ENCODE measurements around the gene LIPC.

LIPC gene

DNA sequence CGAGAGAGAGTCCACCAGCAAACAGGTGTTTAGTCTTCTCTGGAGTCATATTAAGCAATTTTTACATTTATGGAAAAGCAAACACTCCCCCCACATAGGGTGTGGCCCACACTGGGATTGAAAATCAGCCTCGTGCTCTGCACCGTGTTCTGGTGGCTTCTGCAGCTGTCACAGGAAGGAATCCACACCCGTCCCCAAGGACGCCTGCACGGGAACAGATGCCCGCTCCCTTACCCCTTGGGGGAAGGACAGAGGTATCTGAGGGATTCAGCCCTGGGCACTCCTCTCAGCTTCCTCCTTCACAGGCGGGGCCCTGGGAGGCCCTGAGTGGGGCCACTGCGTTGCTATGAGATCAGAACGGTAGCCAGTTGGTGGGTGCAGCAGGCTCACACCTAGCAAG lies 27.8 kb downstream of the LIPC start:
- H3K27ac ChIP-seq (ENCODE audit: low read depth, low read length) = no peak overlapping the region
- H3K4me3 ChIP-seq (ENCODE audit: low read depth in 1 of 2, low read length in 2 of 2) = no peak overlapping the region
- no peak overlapping the region for H3K9ac ChIP-seq (ENCODE audit: low read length)
- H3K4me1 ChIP-seq (ENCODE audit: insufficient read depth, low read length) = no peaks in the 10 kb centered on the region
- no peaks in the 10 kb centered on the region for H3K36me3 ChIP-seq (ENCODE audit: insufficient read depth, low read length)
- H3K9me3 ChIP-seq (ENCODE audit: low read length) = no peaks in the 10 kb centered on the region
- no peaks in the 10 kb centered on the region for H3K27me3 ChIP-seq (ENCODE audit: control insufficient read depth in 1 of 2, insufficient read depth in 2 of 2, low read length in 2 of 2)

DNA sequence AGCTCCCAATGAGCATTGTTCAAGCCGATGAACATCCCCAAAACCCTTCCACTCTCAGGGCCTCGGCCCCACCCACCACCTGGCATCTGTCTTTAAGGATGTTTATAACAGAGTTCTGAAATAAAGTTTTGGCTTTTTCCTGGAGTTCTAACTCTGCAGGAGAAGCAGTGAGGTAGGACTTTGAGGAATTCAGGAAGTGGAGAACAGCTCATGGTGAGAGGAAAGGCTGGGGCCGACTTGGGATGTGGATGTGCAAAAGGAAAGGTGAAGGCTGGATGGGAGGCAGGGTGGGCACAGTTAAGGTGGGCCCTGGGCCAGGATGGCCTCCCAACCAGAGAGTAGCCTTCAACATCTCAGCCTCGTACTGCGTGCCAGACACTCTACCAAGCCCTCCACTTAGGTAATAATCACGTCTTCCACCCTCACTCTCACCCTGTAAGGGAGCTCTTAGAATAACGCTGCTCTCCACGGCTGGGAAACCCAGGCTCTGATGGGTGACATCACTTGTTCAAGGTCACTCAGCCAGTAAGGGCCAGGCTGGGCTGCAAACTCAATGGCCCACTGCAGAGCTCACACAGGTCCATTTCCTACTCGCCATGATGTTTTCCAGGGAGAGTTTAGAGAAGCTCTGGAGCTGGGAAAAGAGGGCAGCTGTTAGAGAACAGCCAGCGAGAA lies 28.5 kb downstream of the LIPC start:
- H3K4me3 ChIP-seq (ENCODE audit: low read depth in 1 of 2, low read length in 2 of 2) = no peak overlapping the region
- no peak overlapping the region for H3K27ac ChIP-seq (ENCODE audit: low read depth, low read length)
- no peaks in the 10 kb centered on the region for H3K36me3 ChIP-seq (ENCODE audit: insufficient read depth, low read length)
- H3K9me3 ChIP-seq (ENCODE audit: low read length) = no peaks in the 10 kb centered on the region
- H3K9ac ChIP-seq (ENCODE audit: low read length) = no peak overlapping the region
- no peaks in the 10 kb centered on the region for H3K27me3 ChIP-seq (ENCODE audit: control insufficient read depth in 1 of 2, insufficient read depth in 2 of 2, low read length in 2 of 2)
- no peaks in the 10 kb centered on the region for H3K4me1 ChIP-seq (ENCODE audit: insufficient read depth, low read length)

GRCh38 chr15:58460872-58461271 lies 29.1 kb downstream of the LIPC start:
- Histone ChIP-seq H3K27ac (ENCODE audit: low read depth, low read length) (no peak overlapping the region), H3K9me3 (ENCODE audit: low read length) (no peaks in the 10 kb centered on the region), H3K9ac (ENCODE audit: low read length) (no peak overlapping the region), H3K27me3 (ENCODE audit: control insufficient read depth in 1 of 2, insufficient read depth in 2 of 2, low read length in 2 of 2) (no peaks in the 10 kb centered on the region), H3K36me3 (ENCODE audit: insufficient read depth, low read length) (no peaks in the 10 kb centered on the region), H3K4me1 (ENCODE audit: insufficient read depth, low read length) (no peaks in the 10 kb centered on the region), H3K4me3 (ENCODE audit: low read depth in 1 of 2, low read length in 2 of 2) (no peak overlapping the region)

GRCh38 chr15:58462547-58462946 lies 30.8 kb downstream of the LIPC start:
- Histone ChIP-seq H3K9me3 (ENCODE audit: low read length) (no peaks in the 10 kb centered on the region), H3K36me3 (ENCODE audit: insufficient read depth, low read length) (no peaks in the 10 kb centered on the region), H3K9ac (ENCODE audit: low read length) (no peak overlapping the region), H3K4me1 (ENCODE audit: insufficient read depth, low read length) (no peaks in the 10 kb centered on the region), H3K27ac (ENCODE audit: low read depth, low read length) (no peak overlapping the region), H3K4me3 (ENCODE audit: low read depth in 1 of 2, low read length in 2 of 2) (no peak overlapping the region), H3K27me3 (ENCODE audit: control insufficient read depth in 1 of 2, insufficient read depth in 2 of 2, low read length in 2 of 2) (no peaks in the 10 kb centered on the region)

DNA sequence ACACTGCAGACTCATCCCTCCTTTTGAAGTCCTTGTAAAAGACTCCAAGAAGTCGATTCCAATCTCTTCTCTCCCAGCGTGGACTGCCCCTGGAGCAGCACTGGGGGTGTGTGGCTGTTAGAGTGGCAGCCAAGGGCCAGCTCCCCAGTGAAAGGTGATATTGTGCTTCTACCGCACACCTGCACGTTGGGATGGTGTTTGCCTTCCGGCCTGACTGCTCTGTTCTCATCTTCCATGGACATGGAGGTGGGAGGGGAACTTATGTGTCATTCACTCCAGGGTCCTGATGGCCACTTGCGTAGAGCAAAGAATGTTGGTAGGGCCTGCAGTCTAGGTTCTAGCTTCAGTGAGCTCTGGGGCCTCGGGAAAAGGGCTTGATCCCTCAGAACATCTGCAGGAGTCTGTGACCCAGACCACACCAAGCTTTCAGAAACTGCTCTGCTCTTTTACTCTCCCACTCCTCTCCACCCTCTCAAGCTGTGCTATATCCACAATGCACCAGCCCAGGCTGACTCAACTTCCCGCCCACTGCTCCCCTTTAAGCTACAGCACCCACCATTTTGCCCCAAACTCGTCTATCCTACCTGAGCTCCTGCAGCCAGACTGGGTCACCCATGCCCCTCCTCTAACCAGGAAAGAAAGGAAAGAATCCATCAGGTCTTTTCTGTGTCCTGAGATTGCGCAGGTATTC lies 31.3 kb downstream of the LIPC start:
- H3K9me3 ChIP-seq (ENCODE audit: low read length) = no peaks in the 10 kb centered on the region
- no peak overlapping the region for H3K27ac ChIP-seq (ENCODE audit: low read depth, low read length)
- H3K4me1 ChIP-seq (ENCODE audit: insufficient read depth, low read length) = no peaks in the 10 kb centered on the region
- no peaks in the 10 kb centered on the region for H3K36me3 ChIP-seq (ENCODE audit: insufficient read depth, low read length)
- no peak overlapping the region for H3K4me3 ChIP-seq (ENCODE audit: low read depth in 1 of 2, low read length in 2 of 2)
- no peaks in the 10 kb centered on the region for H3K27me3 ChIP-seq (ENCODE audit: control insufficient read depth in 1 of 2, insufficient read depth in 2 of 2, low read length in 2 of 2)
- H3K9ac ChIP-seq (ENCODE audit: low read length) = no peak overlapping the region

DNA sequence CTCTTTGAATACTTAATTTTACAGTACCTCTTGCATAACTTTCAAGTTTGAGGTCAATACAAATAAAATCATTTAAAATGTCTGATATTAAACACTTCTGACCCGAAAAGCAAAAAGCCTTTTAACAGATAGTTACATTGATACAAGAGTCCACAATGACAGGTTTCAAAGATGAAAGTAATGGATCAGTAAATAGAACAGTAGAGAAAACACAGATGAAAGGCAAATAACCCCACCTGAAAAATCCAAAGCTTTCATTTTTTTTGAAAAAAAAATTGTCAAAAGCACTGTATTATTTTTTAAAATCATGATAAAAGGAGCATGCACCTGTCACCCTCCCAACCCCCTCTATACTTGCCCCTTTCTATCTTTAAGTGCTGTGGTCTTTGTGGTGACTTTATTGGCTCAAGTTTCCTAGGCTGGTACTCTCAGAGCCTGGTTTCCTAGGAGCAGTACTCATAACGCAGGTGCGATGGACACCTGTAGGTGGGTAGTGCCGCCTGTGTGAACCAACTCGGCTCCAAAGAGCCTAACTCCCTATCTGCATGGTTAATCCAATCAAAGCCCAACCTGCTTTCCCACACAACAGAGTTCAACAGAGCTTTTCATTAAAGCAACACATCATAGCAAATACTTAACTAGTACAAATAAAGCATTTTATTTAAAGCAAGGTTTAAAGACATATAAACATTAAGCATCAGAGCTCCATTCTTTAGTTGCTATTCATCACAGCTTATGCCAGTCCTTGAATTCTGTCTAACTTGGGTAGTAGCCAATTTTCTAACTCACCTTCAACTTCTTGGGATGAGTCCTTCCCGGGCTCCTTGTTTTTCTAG lies 32.2 kb downstream of the LIPC start:
- no peak overlapping the region for H3K27ac ChIP-seq (ENCODE audit: low read depth, low read length)
- no peak overlapping the region for H3K4me3 ChIP-seq (ENCODE audit: low read depth in 1 of 2, low read length in 2 of 2)
- no peaks in the 10 kb centered on the region for H3K36me3 ChIP-seq (ENCODE audit: insufficient read depth, low read length)
- H3K9me3 ChIP-seq (ENCODE audit: low read length) = no peaks in the 10 kb centered on the region
- no peaks in the 10 kb centered on the region for H3K27me3 ChIP-seq (ENCODE audit: control insufficient read depth in 1 of 2, insufficient read depth in 2 of 2, low read length in 2 of 2)
- H3K4me1 ChIP-seq (ENCODE audit: insufficient read depth, low read length) = no peaks in the 10 kb centered on the region
- H3K9ac ChIP-seq (ENCODE audit: low read length) = no peak overlapping the region

GRCh38 chr15:58465070-58465469 lies 33.3 kb downstream of the LIPC start:
- H3K36me3 ChIP-seq (ENCODE audit: insufficient read depth, low read length) = no peaks in the 10 kb centered on the region
- H3K27me3 ChIP-seq (ENCODE audit: control insufficient read depth in 1 of 2, insufficient read depth in 2 of 2, low read length in 2 of 2) = no peaks in the 10 kb centered on the region
- H3K4me1 ChIP-seq (ENCODE audit: insufficient read depth, low read length) = no peaks in the 10 kb centered on the region
- no peaks in the 10 kb centered on the region for H3K9me3 ChIP-seq (ENCODE audit: low read length)
- no peak overlapping the region for H3K4me3 ChIP-seq (ENCODE audit: low read depth in 1 of 2, low read length in 2 of 2)
- H3K27ac ChIP-seq (ENCODE audit: low read depth, low read length) = no peak overlapping the region
- H3K9ac ChIP-seq (ENCODE audit: low read length) = no peak overlapping the region

DNA sequence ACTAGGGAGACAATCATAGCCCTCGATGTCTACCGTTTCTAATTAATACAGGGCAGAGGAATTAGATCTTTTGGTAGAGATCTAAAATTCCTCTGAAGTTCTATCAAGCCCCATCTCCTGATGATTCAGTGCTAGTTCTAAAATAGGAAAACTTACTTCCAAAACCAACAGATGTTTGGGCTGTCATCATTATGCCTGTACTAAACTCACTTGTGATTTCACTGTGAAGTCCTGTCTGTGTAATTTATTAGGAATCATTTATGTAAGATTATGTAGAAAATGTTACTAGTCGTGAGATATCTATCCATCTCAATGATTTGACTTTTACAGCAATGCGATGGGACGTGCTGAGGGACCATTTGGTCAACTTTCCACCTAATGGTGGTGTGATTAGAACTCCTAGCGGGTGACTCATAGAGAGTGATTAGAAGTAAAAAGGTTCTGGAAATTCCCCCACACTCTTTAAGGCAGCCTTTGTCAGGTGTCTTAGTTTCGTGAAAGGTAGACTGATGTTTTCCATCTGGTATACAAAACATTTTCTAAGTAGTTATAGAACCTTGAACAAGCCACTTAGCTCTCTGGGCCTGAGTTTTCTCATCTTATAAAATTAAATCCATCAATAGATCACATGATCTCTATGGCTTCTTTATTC lies 34.2 kb downstream of the LIPC start:
- no peak overlapping the region for H3K9ac ChIP-seq (ENCODE audit: low read length)
- H3K36me3 ChIP-seq (ENCODE audit: insufficient read depth, low read length) = no peaks in the 10 kb centered on the region
- H3K27ac ChIP-seq (ENCODE audit: low read depth, low read length) = no peak overlapping the region
- no peaks in the 10 kb centered on the region for H3K9me3 ChIP-seq (ENCODE audit: low read length)
- H3K27me3 ChIP-seq (ENCODE audit: control insufficient read depth in 1 of 2, insufficient read depth in 2 of 2, low read length in 2 of 2) = no peaks in the 10 kb centered on the region
- H3K4me1 ChIP-seq (ENCODE audit: insufficient read depth, low read length) = no peaks in the 10 kb centered on the region
- no peak overlapping the region for H3K4me3 ChIP-seq (ENCODE audit: low read depth in 1 of 2, low read length in 2 of 2)

DNA sequence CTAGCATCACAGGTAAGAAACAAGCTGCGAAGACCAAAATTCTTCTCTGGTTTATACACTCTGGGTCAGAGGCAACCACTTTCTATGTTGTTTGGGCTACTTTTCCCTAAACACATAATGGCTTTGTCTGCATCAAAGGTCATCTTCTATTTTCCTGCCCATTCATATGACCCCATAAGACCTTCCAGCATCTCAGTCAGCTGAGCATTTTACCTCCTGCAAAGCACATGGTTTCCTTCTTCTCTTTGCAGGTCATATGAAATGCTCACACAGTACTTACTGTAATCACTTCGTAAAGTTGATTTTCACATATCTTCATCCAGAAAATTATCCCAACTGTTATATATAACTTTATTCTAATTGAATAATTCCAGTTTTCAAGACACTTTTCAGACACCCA lies 34.8 kb downstream of the LIPC start:
- H3K4me3 ChIP-seq (ENCODE audit: low read depth in 1 of 2, low read length in 2 of 2) = no peak overlapping the region
- H3K4me1 ChIP-seq (ENCODE audit: insufficient read depth, low read length) = no peaks in the 10 kb centered on the region
- no peaks in the 10 kb centered on the region for H3K9me3 ChIP-seq (ENCODE audit: low read length)
- H3K27ac ChIP-seq (ENCODE audit: low read depth, low read length) = no peak overlapping the region
- H3K36me3 ChIP-seq (ENCODE audit: insufficient read depth, low read length) = no peaks in the 10 kb centered on the region
- no peaks in the 10 kb centered on the region for H3K27me3 ChIP-seq (ENCODE audit: control insufficient read depth in 1 of 2, insufficient read depth in 2 of 2, low read length in 2 of 2)
- no peak overlapping the region for H3K9ac ChIP-seq (ENCODE audit: low read length)

- H3K27ac ChIP-seq (ENCODE audit: low read depth, low read length) = no peak overlapping the region
- no peak overlapping the region for H3K4me3 ChIP-seq (ENCODE audit: low read depth in 1 of 2, low read length in 2 of 2)
- no peak overlapping the region for H3K9ac ChIP-seq (ENCODE audit: low read length)
- no peaks in the 10 kb centered on the region for H3K9me3 ChIP-seq (ENCODE audit: low read length)
- H3K36me3 ChIP-seq (ENCODE audit: insufficient read depth, low read length) = no peaks in the 10 kb centered on the region
- no peaks in the 10 kb centered on the region for H3K4me1 ChIP-seq (ENCODE audit: insufficient read depth, low read length)
- no peaks in the 10 kb centered on the region for H3K27me3 ChIP-seq (ENCODE audit: control insufficient read depth in 1 of 2, insufficient read depth in 2 of 2, low read length in 2 of 2)
Measured at GRCh38 chr15:58467121-58467721, 35.4 kb downstream of the LIPC start.

Data from muscle layer of colon (tissue), 2 donors.